Ovary (tissue), 3 donors: ENCODE data around the gene SLC35F4.

ENCODE experiments used
- EP300 ChIP-seq: sonication (generic); formaldehyde crosslinking; IDR thresholded peaks from one replicate; pipeline ENCODE4 v1.6.1; 2017; ENCODE audit warnings: antibody characterized with exemption
- POLR2A ChIP-seq: fragments of 450-650 bp; IDR thresholded peaks from one replicate; pipeline ENCODE4 v1.6.1; 2017; ENCODE audit warnings: antibody characterized with exemption, mild to moderate bottlenecking, moderate library complexity
- TF ChIP-seq, protein P1 (sequence below), 3 donors: fragments of 450-650 bp in 2 of 3; fragments of 200-600 bp in 1 of 3; IDR thresholded peaks; one replicate each; pipeline versions ENCODE4 v1.5.1 to v1.8.0; 2016 to 2022; ENCODE audit warnings: antibody characterized with exemption in 3 of 3, mild to moderate bottlenecking in 1 of 3
- donor health status: DM: no; HTN: no; CAD: no.

GRCh38 chr14:57612946-57613345 is 252.9 kb downstream of the SLC35F4 start:
- TF ChIP-seq, protein P1, sequence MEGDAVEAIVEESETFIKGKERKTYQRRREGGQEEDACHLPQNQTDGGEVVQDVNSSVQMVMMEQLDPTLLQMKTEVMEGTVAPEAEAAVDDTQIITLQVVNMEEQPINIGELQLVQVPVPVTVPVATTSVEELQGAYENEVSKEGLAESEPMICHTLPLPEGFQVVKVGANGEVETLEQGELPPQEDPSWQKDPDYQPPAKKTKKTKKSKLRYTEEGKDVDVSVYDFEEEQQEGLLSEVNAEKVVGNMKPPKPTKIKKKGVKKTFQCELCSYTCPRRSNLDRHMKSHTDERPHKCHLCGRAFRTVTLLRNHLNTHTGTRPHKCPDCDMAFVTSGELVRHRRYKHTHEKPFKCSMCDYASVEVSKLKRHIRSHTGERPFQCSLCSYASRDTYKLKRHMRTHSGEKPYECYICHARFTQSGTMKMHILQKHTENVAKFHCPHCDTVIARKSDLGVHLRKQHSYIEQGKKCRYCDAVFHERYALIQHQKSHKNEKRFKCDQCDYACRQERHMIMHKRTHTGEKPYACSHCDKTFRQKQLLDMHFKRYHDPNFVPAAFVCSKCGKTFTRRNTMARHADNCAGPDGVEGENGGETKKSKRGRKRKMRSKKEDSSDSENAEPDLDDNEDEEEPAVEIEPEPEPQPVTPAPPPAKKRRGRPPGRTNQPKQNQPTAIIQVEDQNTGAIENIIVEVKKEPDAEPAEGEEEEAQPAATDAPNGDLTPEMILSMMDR (IDR thresholded peaks at IDR 0.05), result no peak
- no peak for TF ChIP-seq POLR2A
- TF ChIP-seq EP300, result no peak
